Testis (tissue), 2 donors: ENCODE results near the gene TAX1BP3.

Experiments
- CTCF ChIP-seq, 3 experiments: fragments of 450-650 bp in 2 of 3; fragments of 200-600 bp in 1 of 3; sonication (generic) in 1 of 3; IDR thresholded peaks; one replicate each; pipeline ENCODE4 v1.5.1; 2016 to 2019; ENCODE audit warnings: antibody characterized with exemption in 3 of 3, mild to moderate bottlenecking in 2 of 3, moderate library complexity in 1 of 3
- POLR2A ChIP-seq: fragments of 450-650 bp; IDR thresholded peaks from one replicate; pipeline ENCODE4 v1.6.1; 2017; ENCODE audit warnings: antibody characterized with exemption, mild to moderate bottlenecking, moderate library complexity

- TF ChIP-seq POLR2A = peak; percentile 35
- no peak for TF ChIP-seq CTCF (IDR thresholded peaks at IDR 0.05)
These were observed at the start of gene TAX1BP3, which contains the start of gene EMC6 for GRCh38 chr17:3668279-3669084.
